Purkinje cell (primary cell): Measurements from ENCODE around the gene TRMT61B. TPM values are rescaled to one million over a fixed set of nuclear protein-coding genes. Genes with fewer than 3 reads are reported as not detected.

Source experiments
- polyA plus RNA-seq: library from polyadenylated mRNA; unstranded; fragments of >200 nt; fragmentation: Nextera tagmentation; gene quantifications from 2 replicates; pipeline ENCODE4 v1.2.1, GENCODE V29; 2014

Gene TRMT61B
- 24.3 and 33.8 TPM in 2 replicates for polyA plus RNA-seq

DNA sequence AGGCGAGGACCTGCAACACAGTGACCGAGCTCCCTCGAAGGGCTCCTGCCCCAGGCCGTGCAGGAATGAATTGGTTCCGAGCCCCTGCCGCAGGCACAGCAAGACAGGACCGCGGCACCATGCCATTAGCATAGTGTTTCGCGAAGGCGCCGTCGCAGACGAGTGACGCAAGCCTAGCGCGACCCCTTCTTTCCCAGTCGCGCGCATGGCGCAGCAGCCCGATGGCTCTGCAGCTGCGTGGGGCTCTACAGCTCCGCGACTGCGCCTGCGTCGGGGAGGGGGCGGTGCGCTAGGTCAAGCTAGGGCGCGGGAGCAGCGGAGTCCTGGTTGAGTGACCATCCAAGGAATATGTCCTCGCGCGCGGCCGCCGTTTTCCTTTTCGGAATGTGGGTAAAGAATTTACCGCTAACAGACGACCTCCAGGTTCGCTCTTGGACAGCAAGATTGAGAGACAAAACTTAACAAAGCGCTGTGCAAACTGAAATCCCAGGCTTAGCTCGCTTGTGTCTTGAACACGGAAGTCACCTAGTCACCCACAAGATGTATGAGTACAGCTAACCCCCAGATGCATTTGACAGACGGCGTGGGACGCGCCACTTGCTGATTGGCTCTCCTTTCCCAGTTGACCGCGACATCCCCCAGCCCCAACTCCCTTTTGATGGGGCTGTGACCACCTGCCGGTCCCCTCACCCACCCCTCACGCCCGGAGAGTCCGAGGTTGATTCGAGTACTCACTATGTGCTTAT is at the start of gene TRMT61B:
TSS of gene TRMT61B (minus strand) at position 164 of the 746 bp plus-strand sequence. CDS start at position 132, 32 bp downstream.

DNA sequence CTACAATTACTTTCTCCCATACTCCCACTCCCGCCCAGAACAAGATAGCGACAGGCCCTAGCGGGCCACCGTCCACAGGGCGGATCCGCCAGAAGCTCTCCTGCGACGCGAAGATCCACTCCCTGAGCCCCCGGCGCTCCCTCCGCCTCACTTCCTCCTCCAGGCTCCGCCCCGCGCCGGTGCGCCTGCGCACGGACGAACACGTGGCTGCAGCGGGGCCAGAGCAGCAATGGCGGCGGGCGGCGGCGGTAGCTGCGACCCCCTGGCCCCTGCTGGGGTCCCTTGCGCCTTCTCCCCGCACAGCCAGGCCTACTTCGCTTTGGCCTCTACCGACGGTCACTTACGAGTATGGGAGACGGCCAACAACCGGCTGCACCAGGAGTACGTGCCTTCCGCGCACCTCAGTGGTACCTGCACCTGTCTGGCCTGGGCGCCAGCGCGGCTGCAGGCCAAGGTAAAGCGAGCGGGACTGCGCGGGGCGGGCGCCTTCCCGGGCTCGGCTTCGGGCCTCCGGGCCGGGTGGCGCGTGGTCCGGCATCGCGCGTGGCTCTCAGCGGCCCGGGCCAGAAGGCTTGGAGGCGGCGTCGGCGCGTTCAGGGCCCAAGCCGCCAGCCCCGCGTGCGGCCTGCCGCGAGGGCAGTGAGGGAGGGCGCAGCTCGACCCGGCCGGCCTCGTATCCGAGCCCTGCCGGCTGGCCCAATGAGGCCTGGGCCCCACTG is 24.5 kb upstream of the TRMT61B start, which contains the start of gene WDR43:
TSS of gene WDR43 (plus strand) at position 198 of the 719 bp plus-strand sequence. CDS start at position 230, 32 bp downstream.

DNA sequence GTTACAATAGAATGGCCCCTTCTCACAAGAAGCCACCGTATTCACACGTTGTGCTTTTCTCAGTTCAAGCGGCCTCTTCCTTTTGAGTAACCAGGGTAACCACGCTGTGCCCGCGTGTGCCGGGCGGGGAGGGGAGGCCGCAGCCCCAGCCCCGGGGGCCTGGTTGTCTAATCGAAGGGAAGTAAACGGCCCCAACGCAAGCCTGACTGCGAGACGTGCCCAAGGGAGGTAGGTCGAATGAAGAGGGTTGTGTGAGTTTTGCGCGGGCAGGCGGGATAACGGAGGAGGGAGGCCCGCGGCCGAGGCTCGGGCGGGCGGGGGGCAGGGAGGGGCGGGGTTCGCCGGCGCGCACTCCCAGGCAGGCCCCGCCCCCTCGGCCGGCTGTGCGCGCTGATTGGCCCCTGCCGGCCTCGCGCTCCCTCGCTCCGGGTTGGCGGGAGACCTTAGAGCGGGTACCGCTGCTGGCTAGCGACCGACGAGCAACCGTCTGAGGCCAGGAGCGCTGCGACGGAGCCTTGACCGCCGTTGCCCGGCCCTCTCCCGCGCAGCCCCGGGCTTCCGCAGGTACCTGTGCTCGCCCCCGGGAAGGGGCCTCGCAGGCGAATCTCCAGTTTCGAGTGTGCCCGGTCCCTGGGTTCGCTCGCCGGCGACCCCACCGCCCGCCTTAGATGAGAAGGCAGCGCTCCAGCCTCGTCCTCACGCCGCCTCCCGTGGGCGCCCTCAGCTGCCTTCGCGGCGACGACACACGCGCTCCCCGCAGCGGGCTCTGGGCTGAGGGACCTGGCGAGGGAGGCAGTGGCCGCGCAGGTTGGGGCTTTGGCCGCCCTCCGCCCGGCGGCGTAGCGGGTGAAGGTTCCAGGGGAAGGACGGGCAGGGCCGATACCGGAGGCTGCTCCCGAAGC is 59.5 kb downstream of the TRMT61B start, which contains the start of gene SPDYA:
TSS of gene SPDYA (plus strand) at position 451 of the 902 bp plus-strand sequence. CDS start 5,181 bp downstream, outside the sequence.

Other genes starting within 250 kb of the TRMT61B start
- 325 and 435 TPM in 2 replicates for gene PPP1CB, start 118.5 kb downstream of the TRMT61B start, polyA plus RNA-seq
- 2.3 and 3.0 TPM in 2 replicates for gene SPDYA, start 59.5 kb downstream of the TRMT61B start, polyA plus RNA-seq
- 20.2 and 25.7 TPM in 2 replicates for gene WDR43, start 24.4 kb upstream of the TRMT61B start, polyA plus RNA-seq
- 2.6 and 2.9 TPM in 2 replicates for gene TOGARAM2, start 111.0 kb upstream of the TRMT61B start, polyA plus RNA-seq
- gene PCARE, start 204.2 kb upstream of the TRMT61B start, polyA plus RNA-seq = 0.22 TPM in 1 of 2 replicates, not detected in the other
- 30.5 and 34.1 TPM in 2 replicates for gene CLIP4, start 245.1 kb upstream of the TRMT61B start, polyA plus RNA-seq